ENCODE data around the gene ARMC3. TPM values are rescaled to one million over a fixed set of nuclear protein-coding genes. Genes with fewer than 3 reads are reported as not detected.
"Not testable (repeated sequence)": the region's sequence is repeated elsewhere in the genome, so short reads cannot be mapped to it uniquely, and the experiment has no call there.

The ARMC3 gene
- total RNA-seq, 2 experiments from 2014 or later, result not detected

GRCh38 chr10:23060918-23061317 lies 133.1 kb downstream of the ARMC3 start:
- Mint-ChIP-seq H3K27ac (no peak overlapping the region), H3K36me3 (ENCODE audit: low read depth) (no peaks in the 10 kb centered on the region), H3K4me1 (ENCODE audit: low read depth) (no peaks in the 10 kb centered on the region), H3K9me3 (ENCODE audit: insufficient read depth) (no peaks in the 10 kb centered on the region), H3K4me3 (no peak overlapping the region), H3K27me3 (ENCODE audit: low read depth) (peaks cover 19% of the 10 kb centered on the region)
- POLR2A ChIA-PET, result no interaction called here
- DNase-seq (no peak), ATAC-seq (no peak)
- CTCF ChIA-PET, result no interaction called here

GRCh38 chr10:23063045-23063972 lies 135.5 kb downstream of the ARMC3 start:
- Mint-ChIP-seq H3K27me3 (ENCODE audit: low read depth) (peaks cover 11% of the 10 kb centered on the region), H3K4me3 (no peak overlapping the region), H3K27ac (no peak overlapping the region), H3K9me3 (ENCODE audit: insufficient read depth) (no peaks in the 10 kb centered on the region), H3K4me1 (ENCODE audit: low read depth) (peaks cover 2% of the 10 kb centered on the region), H3K36me3 (ENCODE audit: low read depth) (no peaks in the 10 kb centered on the region)
- ChIA-PET CTCF (interaction anchor here (0.8 kb wide), 1 partner anchor 490 kb away, joined by 3 read pairs; no protein-coding TSS in a partner anchor), POLR2A (no interaction called here)
- ATAC-seq, result no peak
- DNase-seq, result no peak

DNA sequence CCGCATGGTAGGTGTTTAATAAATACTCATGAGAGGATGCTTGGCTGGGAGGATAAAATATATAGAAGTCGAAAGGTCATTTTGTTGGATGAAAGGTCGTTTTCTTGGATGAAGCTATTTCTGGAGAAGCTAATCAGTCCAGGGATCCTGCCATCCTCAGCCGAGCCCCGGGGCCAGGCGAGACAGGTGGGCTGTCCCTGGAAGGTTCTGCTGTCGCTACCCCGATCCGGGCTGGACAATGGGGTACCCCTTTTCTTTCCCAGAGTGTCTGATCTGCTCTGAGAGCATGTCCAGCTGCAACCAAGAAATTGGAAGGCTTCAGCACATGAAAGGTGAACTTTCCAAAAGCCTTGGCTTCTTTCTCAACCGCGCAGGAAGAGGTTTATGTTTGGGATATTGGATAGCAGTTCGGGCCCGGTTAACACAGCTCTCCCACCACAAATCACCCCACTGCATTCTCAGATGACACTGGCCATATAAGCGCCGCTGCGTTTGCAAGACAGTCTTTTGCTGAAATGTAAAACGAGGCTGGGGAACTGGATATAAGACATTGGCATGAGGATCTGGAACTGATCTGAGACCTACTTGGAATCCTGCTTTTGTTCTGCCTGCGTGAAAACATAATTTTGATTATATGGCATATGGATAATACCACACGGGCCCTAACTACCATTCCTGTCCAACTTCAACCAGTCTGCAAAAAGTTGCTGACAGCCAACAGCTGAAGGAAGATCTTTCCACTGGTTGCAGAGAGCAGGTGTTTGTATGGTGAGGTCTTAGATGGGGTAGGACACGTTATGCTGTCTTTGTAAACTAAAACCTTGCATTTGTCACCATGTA lies 136.3 kb downstream of the ARMC3 start:
- Mint-ChIP-seq H3K27me3 (ENCODE audit: low read depth) (peaks cover 5% of the 10 kb centered on the region), H3K9me3 (ENCODE audit: insufficient read depth) (no peaks in the 10 kb centered on the region), H3K4me3 (no peak overlapping the region), H3K27ac (no peak overlapping the region), H3K36me3 (ENCODE audit: low read depth) (no peaks in the 10 kb centered on the region), H3K4me1 (ENCODE audit: low read depth) (peaks cover 2% of the 10 kb centered on the region)
- ATAC-seq (no peak), DNase-seq (no peak)
- POLR2A ChIA-PET, result no interaction called here
- CTCF ChIA-PET, result interaction anchor here (0.8 kb wide), 1 partner anchor 491 kb away, joined by 3 read pairs; no protein-coding TSS in a partner anchor

GRCh38 chr10:23064813-23065114 lies 136.9 kb downstream of the ARMC3 start:
- H3K27me3 Mint-ChIP-seq (ENCODE audit: low read depth); ATAC-seq; CTCF ChIA-PET; H3K27ac Mint-ChIP-seq; H3K4me3 Mint-ChIP-seq; H3K9me3 Mint-ChIP-seq (ENCODE audit: insufficient read depth); DNase-seq; H3K36me3 Mint-ChIP-seq (ENCODE audit: low read depth); H3K4me1 Mint-ChIP-seq (ENCODE audit: low read depth): not testable (repeated sequence)
- POLR2A ChIA-PET, result interaction anchor here (0.6 kb wide), 1 partner anchor 875 kb away, joined by 4 read pairs; no protein-coding TSS in a partner anchor

DNA sequence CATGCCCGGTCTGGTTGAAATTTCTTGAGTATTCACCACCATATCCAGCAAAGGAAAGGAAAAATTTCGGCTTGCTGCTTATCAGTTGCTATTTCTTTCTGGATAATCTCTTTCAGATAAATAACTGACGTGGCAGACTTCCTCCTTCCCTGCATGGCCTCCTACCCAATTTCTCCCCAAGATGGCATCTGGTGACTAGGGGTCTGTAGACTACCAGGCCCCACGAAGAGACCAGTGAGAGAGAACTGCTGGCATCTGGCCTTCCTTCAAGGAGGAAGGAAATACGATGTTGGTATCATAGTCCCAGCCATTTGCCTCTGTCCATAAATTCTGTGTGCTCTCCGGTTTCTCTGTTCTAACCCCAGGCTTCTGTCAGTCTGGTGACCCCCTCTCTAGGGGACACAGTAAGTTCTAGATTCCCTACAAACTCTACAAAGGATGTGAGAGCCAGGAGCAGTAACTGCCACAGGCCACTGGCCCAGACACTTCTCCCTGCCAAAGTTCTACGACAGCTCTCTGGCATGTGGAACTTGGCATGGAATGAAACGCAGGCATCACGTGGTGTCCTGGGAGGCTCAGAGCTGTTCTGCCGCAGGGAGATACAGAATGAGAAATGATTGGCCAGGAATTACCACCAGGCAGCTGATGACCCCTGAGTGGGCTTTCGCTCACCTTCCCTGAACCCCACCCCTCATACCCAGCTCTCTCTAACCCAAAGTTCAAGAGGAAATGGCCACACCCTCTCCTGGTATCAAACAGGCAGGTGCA lies 137.5 kb downstream of the ARMC3 start:
- Mint-ChIP-seq H3K4me3 (no peak overlapping the region), H3K36me3 (ENCODE audit: low read depth) (no peaks in the 10 kb centered on the region), H3K27me3 (ENCODE audit: low read depth) (peaks cover under 1% of the 10 kb centered on the region), H3K9me3 (ENCODE audit: insufficient read depth) (no peaks in the 10 kb centered on the region), H3K27ac (no peak overlapping the region), H3K4me1 (ENCODE audit: low read depth) (peaks cover 2% of the 10 kb centered on the region)
- ChIA-PET POLR2A (interaction anchor here (0.6 kb wide), 2 partner anchors 450 to 874 kb away, joined by 3 to 4 read pairs; no protein-coding TSS in a partner anchor), CTCF (no interaction called here)
- no peak for ATAC-seq
- no peak for DNase-seq

- H3K9me3 Mint-ChIP-seq (ENCODE audit: insufficient read depth), result no peaks in the 10 kb centered on the region
- ChIA-PET CTCF (no interaction called here), POLR2A (no interaction called here)
Observed at GRCh38 chr10:23067337-23067736, 139.5 kb downstream of the ARMC3 start.

GRCh38 chr10:23067939-23068775 lies 140.3 kb downstream of the ARMC3 start:
- CTCF ChIA-PET, result interaction anchor here (1.0 kb wide), 1 partner anchor 346 kb away, joined by 3 read pairs; no protein-coding TSS in a partner anchor
- no peaks in the 10 kb centered on the region for H3K36me3 Mint-ChIP-seq (ENCODE audit: low read depth)
- peak; percentile 64 for ATAC-seq
- no peak overlapping the region for H3K4me3 Mint-ChIP-seq
- no peaks in the 10 kb centered on the region for H3K9me3 Mint-ChIP-seq (ENCODE audit: insufficient read depth)
- peaks cover 2% of the 10 kb centered on the region for H3K4me1 Mint-ChIP-seq (ENCODE audit: low read depth)
- DNase-seq, result peak; percentile 72
- H3K27me3 Mint-ChIP-seq (ENCODE audit: low read depth), result no peaks in the 10 kb centered on the region
- POLR2A ChIA-PET, result no interaction called here
- no peak overlapping the region for H3K27ac Mint-ChIP-seq

More at GRCh38 chr10:23067337-23067736, 139.5 kb downstream of the ARMC3 start:
- no peaks in the 10 kb centered on the region for H3K36me3 Mint-ChIP-seq (ENCODE audit: low read depth)
- no peak overlapping the region for H3K4me3 Mint-ChIP-seq
- H3K27me3 Mint-ChIP-seq (ENCODE audit: low read depth), result no peaks in the 10 kb centered on the region
- DNase-seq, result no peak
- H3K4me1 Mint-ChIP-seq (ENCODE audit: low read depth), result peaks cover 2% of the 10 kb centered on the region
- no peak overlapping the region for H3K27ac Mint-ChIP-seq
- no peak for ATAC-seq

- ChIA-PET POLR2A (no interaction called here), CTCF (interaction anchor here (0.7 to 1.0 kb wide), 2 partner anchors 27 to 347 kb away, joined by 3 read pairs; no protein-coding TSS in a partner anchor)
- Mint-ChIP-seq H3K4me3 (no peak overlapping the region), H3K36me3 (ENCODE audit: low read depth) (no peaks in the 10 kb centered on the region), H3K27ac (no peak overlapping the region), H3K9me3 (ENCODE audit: insufficient read depth) (no peaks in the 10 kb centered on the region), H3K27me3 (ENCODE audit: low read depth) (peaks cover 3% of the 10 kb centered on the region), H3K4me1 (ENCODE audit: low read depth) (peaks cover 2% of the 10 kb centered on the region)
- DNase-seq (no peak), ATAC-seq (no peak)
Observed at GRCh38 chr10:23069019-23069815, 141.4 kb downstream of the ARMC3 start.

- H3K4me1 Mint-ChIP-seq (ENCODE audit: low read depth); POLR2A ChIA-PET; H3K4me3 Mint-ChIP-seq; H3K36me3 Mint-ChIP-seq (ENCODE audit: low read depth); ATAC-seq; H3K9me3 Mint-ChIP-seq (ENCODE audit: insufficient read depth); DNase-seq; CTCF ChIA-PET; H3K27ac Mint-ChIP-seq; H3K27me3 Mint-ChIP-seq (ENCODE audit: low read depth): not testable (repeated sequence)
Observed at GRCh38 chr10:23070092-23070912, 142.4 kb downstream of the ARMC3 start.

GRCh38 chr10:23070913-23071218 lies 143.0 kb downstream of the ARMC3 start:
- Mint-ChIP-seq H3K27me3 (ENCODE audit: low read depth) (peaks cover 6% of the 10 kb centered on the region), H3K27ac (no peak overlapping the region), H3K9me3 (ENCODE audit: insufficient read depth) (no peaks in the 10 kb centered on the region), H3K4me3 (no peak overlapping the region), H3K4me1 (ENCODE audit: low read depth) (peaks cover 2% of the 10 kb centered on the region), H3K36me3 (ENCODE audit: low read depth) (no peaks in the 10 kb centered on the region)
- no peak for ATAC-seq
- no peak for DNase-seq
- ChIA-PET CTCF (no interaction called here), POLR2A (no interaction called here)
